SK-N-SH treated with all-trans-retinoic acid at 6 μM for 48 hours (cell line): ENCODE results near the gene ATG2A.

Experiments
- ATAC-seq: fragments of 200-7000 bp; cut with Tn5 transposase; 3 replicates; pipeline ENCODE4 v1.9.1; 2020; ENCODE audit warnings: mild to moderate bottlenecking, moderate library complexity
- ARNTL ChIP-seq: fragments of 450-650 bp; formaldehyde crosslinking; IDR thresholded peaks from 2 replicates; pipeline ENCODE4 v1.5.0; 2020; ENCODE audit warnings: low read depth, mild to moderate bottlenecking, moderate library complexity, borderline replicate concordance
- BACH2 ChIP-seq: fragments of 250-450 bp; sonication (Bioruptor Pico); IDR thresholded peaks from 2 replicates; pipeline ENCODE4 v1.9.0; 2021; ENCODE audit warnings: mild to moderate bottlenecking, borderline replicate concordance
- CREB5 ChIP-seq: fragments of 250-450 bp; sonication (Bioruptor Pico); IDR thresholded peaks from 2 replicates; pipeline ENCODE4 v1.5.1; 2020; ENCODE audit warnings: low read depth, mild to moderate bottlenecking, moderate library complexity
- CSDC2 ChIP-seq: fragments of 250-450 bp; sonication (Bioruptor Pico); IDR thresholded peaks from 2 replicates; pipeline ENCODE4 v1.5.0; 2020; ENCODE audit warnings: mild to moderate bottlenecking, moderate library complexity
- CSRNP3 ChIP-seq: fragments of 250-450 bp; sonication (Bioruptor Pico); IDR thresholded peaks from 2 replicates; pipeline ENCODE4 v1.5.1; 2021; ENCODE audit warnings: mild to moderate bottlenecking, moderate library complexity
- ESRRG ChIP-seq: fragments of 250-450 bp; sonication (Bioruptor Pico); IDR thresholded peaks from 2 replicates; pipeline ENCODE4 v1.6.1; 2021; ENCODE audit warnings: mild to moderate bottlenecking
- GLIS3 ChIP-seq: fragments of 250-450 bp; sonication (Bioruptor Pico); IDR thresholded peaks from 2 replicates; pipeline ENCODE4 v1.5.0; 2020; ENCODE audit warnings: mild to moderate bottlenecking, moderate library complexity
- OSR1 ChIP-seq: fragments of 250-450 bp; sonication (Bioruptor Pico); IDR thresholded peaks from 2 replicates; pipeline ENCODE4 v1.8.0; 2022; ENCODE audit warnings: moderate library complexity, mild to moderate bottlenecking, inconsistent platforms
- PATZ1 ChIP-seq: fragments of 250-450 bp; sonication (Bioruptor Pico); IDR thresholded peaks from 2 replicates; pipeline ENCODE4 v1.8.0; 2020; ENCODE audit warnings: mild to moderate bottlenecking, moderate library complexity, borderline replicate concordance
- POU6F1 ChIP-seq: fragments of 250-450 bp; sonication (Bioruptor Pico); IDR thresholded peaks from 2 replicates; pipeline ENCODE4 v1.8.0; 2021; ENCODE audit warnings: low read depth, mild to moderate bottlenecking, moderate library complexity, borderline replicate concordance
- PPARA ChIP-seq: fragments of 250-450 bp; sonication (Bioruptor Pico); IDR thresholded peaks from 2 replicates; pipeline ENCODE4 v1.5.0; 2020; ENCODE audit warnings: mild to moderate bottlenecking, borderline replicate concordance
- RARB ChIP-seq: fragments of 250-450 bp; sonication (Bioruptor Pico); IDR thresholded peaks from 2 replicates; pipeline ENCODE4 v1.8.0; 2021; ENCODE audit warnings: mild to moderate bottlenecking, moderate library complexity
- SNAI2 ChIP-seq: fragments of 250-450 bp; sonication (Bioruptor Pico); IDR thresholded peaks from 2 replicates; pipeline ENCODE4 v1.5.0; 2020; ENCODE audit warnings: mild to moderate bottlenecking, moderate library complexity
- TOX ChIP-seq: fragments of 250-450 bp; sonication (Bioruptor Pico); IDR thresholded peaks from 2 replicates; pipeline ENCODE4 v1.8.0; 2021; ENCODE audit warnings: mild to moderate bottlenecking, moderate library complexity, borderline replicate concordance
- TSHZ2 ChIP-seq: fragments of 250-450 bp; sonication (Bioruptor Pico); IDR thresholded peaks from 2 replicates; pipeline ENCODE4 v1.5.0; 2020; ENCODE audit warnings: mild to moderate bottlenecking, moderate library complexity
- ZC3H10 ChIP-seq: fragments of 250-450 bp; sonication (Bioruptor Pico); IDR thresholded peaks from 2 replicates; pipeline ENCODE4 v1.5.1; 2021; ENCODE audit warnings: mild to moderate bottlenecking, moderate library complexity
- ZFP3 ChIP-seq: fragments of 250-450 bp; sonication (Bioruptor Pico); IDR thresholded peaks from 2 replicates; pipeline ENCODE4 v1.5.0; 2020; ENCODE audit warnings: mild to moderate bottlenecking, moderate library complexity
- ZFP30 ChIP-seq: fragments of 450-650 bp; formaldehyde crosslinking; IDR thresholded peaks from 2 replicates; pipeline ENCODE4 v1.5.0; 2022; ENCODE audit warnings: mild to moderate bottlenecking, moderate library complexity
- ZNF565 ChIP-seq: fragments of 450-650 bp; formaldehyde crosslinking; conservative IDR thresholded peaks from 2 replicates; pipeline ENCODE4 v1.5.0; 2020; ENCODE audit warnings: low read depth, mild to moderate bottlenecking, moderate library complexity
- ZNF70 ChIP-seq: fragments of 450-650 bp; formaldehyde crosslinking; IDR thresholded peaks from 2 replicates; pipeline ENCODE4 v1.5.0; 2020; ENCODE audit warnings: mild to moderate bottlenecking, moderate library complexity
- ZNF8 ChIP-seq: fragments of 450-650 bp; formaldehyde crosslinking; IDR thresholded peaks from 2 replicates; pipeline ENCODE4 v1.5.0; 2020; ENCODE audit warnings: mild to moderate bottlenecking, moderate library complexity

ATG2A gene

GRCh38 chr11:64951529-64951928, 34.5 kb upstream of the ATG2A start:
- no peak for TF ChIP-seq PATZ1 (CRISPR knock-in tag)
- no peak for TF ChIP-seq TOX (CRISPR knock-in tag)
- TF ChIP-seq CSRNP3 (CRISPR knock-in tag): no peak

GRCh38 chr11:64947208-64947814, 30.3 kb upstream of the ATG2A start:
- TF ChIP-seq ARNTL (CRISPR knock-in tag) (no peak), GLIS3 (CRISPR knock-in tag) (no peak), PPARA (CRISPR knock-in tag) (no peak), ZNF565 (CRISPR knock-in tag) (no peak), SNAI2 (CRISPR knock-in tag) (no peak), ZFP30 (no peak), ZNF70 (CRISPR knock-in tag) (no peak), CSDC2 (no peak)
- ATAC-seq: no peak; the same call in 2 of the 3 replicates

More at GRCh38 chr11:64951529-64951928, 34.5 kb upstream of the ATG2A start:
- ATAC-seq: no peak

GRCh38 chr11:64936539-64936938, 19.5 kb upstream of the ATG2A start:
- no peak for ATAC-seq
- no peak for TF ChIP-seq TOX (CRISPR knock-in tag)
- TF ChIP-seq ZC3H10 (CRISPR knock-in tag): no peak
- TF ChIP-seq ZNF565 (CRISPR knock-in tag): no peak
- TF ChIP-seq BACH2 (CRISPR knock-in tag): no peak
- TF ChIP-seq SNAI2 (CRISPR knock-in tag): no peak
- no peak for TF ChIP-seq CSDC2
- TF ChIP-seq ZFP3 (CRISPR knock-in tag): no peak
- no peak for TF ChIP-seq ESRRG (CRISPR knock-in tag)
- TF ChIP-seq CREB5 (CRISPR knock-in tag): no peak
- TF ChIP-seq ZNF8: no peak
- TF ChIP-seq ARNTL (CRISPR knock-in tag): no peak
- no peak for TF ChIP-seq ZNF70 (CRISPR knock-in tag)
- TF ChIP-seq OSR1 (CRISPR knock-in tag): no peak
- no peak for TF ChIP-seq TSHZ2
- no peak for TF ChIP-seq POU6F1 (CRISPR knock-in tag)
- no peak for TF ChIP-seq ZFP30
- no peak for TF ChIP-seq RARB (CRISPR knock-in tag)
